ENCODE data around the gene LHX3.

LHX3 gene

GRCh38 chr9:136180586-136180985, 24.3 kb downstream of the LHX3 start:
- H3K4me3 ChIP-seq (ENCODE audit: low read length), result no peak overlapping the region
- H3K9me3 ChIP-seq (ENCODE audit: control insufficient read depth, low read length), result no peaks in the 10 kb centered on the region
- no peak overlapping the region for H3K9ac ChIP-seq (ENCODE audit: low read length)
- H3K4me1 ChIP-seq (ENCODE audit: control insufficient read depth, insufficient read depth, low read length), result peaks cover 4% of the 10 kb centered on the region
- peaks cover 15% of the 10 kb centered on the region for H3K27me3 ChIP-seq (ENCODE audit: control insufficient read depth, insufficient read depth, low read length)
- no peaks in the 10 kb centered on the region for H3K36me3 ChIP-seq (ENCODE audit: control insufficient read depth, insufficient read depth, low read length)

DNA sequence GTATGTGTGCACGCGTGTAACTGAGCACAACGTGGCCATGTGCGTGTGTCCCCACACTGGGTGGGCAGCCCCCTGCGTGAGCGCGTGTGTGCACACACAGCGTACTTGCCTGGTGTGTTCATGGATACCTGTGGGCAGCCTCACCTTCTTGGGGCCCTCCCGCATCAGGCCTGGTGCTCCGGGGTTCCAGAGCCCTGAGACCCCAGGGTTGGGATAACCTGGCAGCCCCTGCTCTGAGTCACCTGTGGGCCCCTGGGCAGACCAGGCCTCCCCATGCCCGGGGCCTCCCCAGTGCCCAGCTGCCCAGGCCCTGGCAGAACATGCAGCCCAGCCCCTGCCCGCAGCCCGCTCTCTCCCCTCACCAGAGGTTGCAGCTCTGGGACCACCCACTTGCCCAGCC, 25.2 kb downstream of the LHX3 start:
- peaks cover 10% of the 10 kb centered on the region for H3K27me3 ChIP-seq (ENCODE audit: control insufficient read depth, insufficient read depth, low read length)
- H3K9ac ChIP-seq (ENCODE audit: low read length), result no peak overlapping the region

GRCh38 chr9:136179101-136179616, 25.8 kb downstream of the LHX3 start:
- Histone ChIP-seq H3K4me3 (ENCODE audit: low read length) (no peak overlapping the region), H3K36me3 (ENCODE audit: control insufficient read depth, insufficient read depth, low read length) (no peaks in the 10 kb centered on the region), H3K9ac (ENCODE audit: low read length) (no peak overlapping the region), H3K4me1 (ENCODE audit: control insufficient read depth, insufficient read depth, low read length) (peaks cover 4% of the 10 kb centered on the region), H3K9me3 (ENCODE audit: control insufficient read depth, low read length) (no peaks in the 10 kb centered on the region), H3K27me3 (ENCODE audit: control insufficient read depth, insufficient read depth, low read length) (peaks cover 7% of the 10 kb centered on the region)

More for the DNA sequence above, 25.2 kb downstream of the LHX3 start:
- no peaks in the 10 kb centered on the region for H3K36me3 ChIP-seq (ENCODE audit: control insufficient read depth, insufficient read depth, low read length)
- no peaks in the 10 kb centered on the region for H3K9me3 ChIP-seq (ENCODE audit: control insufficient read depth, low read length)
- H3K4me1 ChIP-seq (ENCODE audit: control insufficient read depth, insufficient read depth, low read length), result peaks cover 4% of the 10 kb centered on the region
- no peak overlapping the region for H3K4me3 ChIP-seq (ENCODE audit: low read length)

GRCh38 chr9:136178773-136179075, 26.2 kb downstream of the LHX3 start:
- H3K9ac ChIP-seq (ENCODE audit: low read length), result no peak overlapping the region
- H3K4me3 ChIP-seq (ENCODE audit: low read length), result no peak overlapping the region
- no peaks in the 10 kb centered on the region for H3K9me3 ChIP-seq (ENCODE audit: control insufficient read depth, low read length)
- no peaks in the 10 kb centered on the region for H3K36me3 ChIP-seq (ENCODE audit: control insufficient read depth, insufficient read depth, low read length)
- peaks cover 4% of the 10 kb centered on the region for H3K4me1 ChIP-seq (ENCODE audit: control insufficient read depth, insufficient read depth, low read length)
- peaks cover 7% of the 10 kb centered on the region for H3K27me3 ChIP-seq (ENCODE audit: control insufficient read depth, insufficient read depth, low read length)

DNA sequence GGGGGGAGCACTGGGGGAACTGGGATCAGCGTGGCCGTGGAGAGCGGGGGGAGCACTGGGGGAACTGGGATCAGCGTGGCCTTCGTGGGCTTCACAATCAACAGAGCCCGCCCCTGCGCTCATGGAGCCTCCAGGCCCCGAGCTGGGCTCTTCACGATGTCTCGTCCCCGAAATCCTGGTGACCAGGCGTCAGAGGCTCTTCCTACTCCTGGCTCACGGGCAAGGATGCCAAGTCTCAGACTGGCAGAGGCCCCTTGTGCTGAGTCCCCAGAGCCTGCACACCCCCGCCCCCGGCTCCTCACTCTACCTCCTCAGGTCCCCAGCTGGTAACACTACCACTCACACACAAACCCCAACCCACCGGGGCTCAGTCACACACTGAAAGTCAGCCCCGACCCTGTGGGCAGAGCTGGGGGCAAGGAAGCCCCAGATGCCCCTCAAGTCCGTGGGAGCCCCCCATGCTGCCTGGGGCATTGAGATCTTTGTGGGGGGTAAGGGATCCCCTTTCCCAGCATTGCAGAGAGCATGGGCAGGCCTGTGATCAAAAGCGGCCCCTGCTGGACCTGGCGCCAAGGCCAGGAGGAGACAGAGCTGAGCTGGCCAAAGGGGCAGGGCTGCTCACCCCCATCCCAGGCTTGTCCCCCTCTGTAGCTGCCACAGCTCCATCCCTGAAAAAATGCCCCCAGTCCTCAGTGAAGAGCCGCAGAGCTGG, 26.7 kb downstream of the LHX3 start:
- Histone ChIP-seq H3K4me3 (ENCODE audit: low read length) (no peak overlapping the region), H3K9ac (ENCODE audit: low read length) (no peak overlapping the region), H3K36me3 (ENCODE audit: control insufficient read depth, insufficient read depth, low read length) (no peaks in the 10 kb centered on the region), H3K4me1 (ENCODE audit: control insufficient read depth, insufficient read depth, low read length) (peaks cover 4% of the 10 kb centered on the region), H3K9me3 (ENCODE audit: control insufficient read depth, low read length) (no peaks in the 10 kb centered on the region), H3K27me3 (ENCODE audit: control insufficient read depth, insufficient read depth, low read length) (peaks cover 7% of the 10 kb centered on the region)

DNA sequence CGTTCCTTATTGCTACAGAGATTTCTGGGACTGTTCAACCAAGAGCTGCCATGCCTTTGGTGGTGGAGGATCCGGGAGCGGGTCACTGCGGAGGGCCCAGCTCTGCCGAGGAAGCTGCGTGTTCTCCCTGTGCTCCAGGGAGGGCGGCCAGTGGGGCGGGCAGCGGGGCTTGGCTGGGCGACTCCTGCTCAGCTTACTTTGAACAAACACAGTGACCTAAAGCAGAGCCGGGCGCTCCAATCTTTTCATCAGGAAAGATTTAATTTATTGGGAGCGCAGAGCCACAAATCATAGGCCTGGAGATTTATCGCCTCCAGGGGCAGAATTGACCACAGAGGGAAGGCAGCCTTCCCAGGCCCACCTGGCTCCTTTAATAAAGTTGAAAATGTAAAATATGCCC, 27.7 kb downstream of the LHX3 start:
- H3K4me1 ChIP-seq (ENCODE audit: control insufficient read depth, insufficient read depth, low read length), result peaks cover 3% of the 10 kb centered on the region
- H3K27me3 ChIP-seq (ENCODE audit: control insufficient read depth, insufficient read depth, low read length), result peaks cover 7% of the 10 kb centered on the region
- no peaks in the 10 kb centered on the region for H3K9me3 ChIP-seq (ENCODE audit: control insufficient read depth, low read length)
- H3K9ac ChIP-seq (ENCODE audit: low read length), result no peak overlapping the region
- H3K4me3 ChIP-seq (ENCODE audit: low read length), result no peak overlapping the region
- H3K36me3 ChIP-seq (ENCODE audit: control insufficient read depth, insufficient read depth, low read length), result no peaks in the 10 kb centered on the region

GRCh38 chr9:136175616-136176197, 29.2 kb downstream of the LHX3 start:
- H3K36me3 ChIP-seq (ENCODE audit: control insufficient read depth, insufficient read depth, low read length), result no peaks in the 10 kb centered on the region
- no peak overlapping the region for H3K4me3 ChIP-seq (ENCODE audit: low read length)
- no peak overlapping the region for H3K9ac ChIP-seq (ENCODE audit: low read length)
- peaks cover 6% of the 10 kb centered on the region for H3K4me1 ChIP-seq (ENCODE audit: control insufficient read depth, insufficient read depth, low read length)
- H3K9me3 ChIP-seq (ENCODE audit: control insufficient read depth, low read length), result no peaks in the 10 kb centered on the region
- H3K27me3 ChIP-seq (ENCODE audit: control insufficient read depth, insufficient read depth, low read length), result peaks cover 7% of the 10 kb centered on the region

DNA sequence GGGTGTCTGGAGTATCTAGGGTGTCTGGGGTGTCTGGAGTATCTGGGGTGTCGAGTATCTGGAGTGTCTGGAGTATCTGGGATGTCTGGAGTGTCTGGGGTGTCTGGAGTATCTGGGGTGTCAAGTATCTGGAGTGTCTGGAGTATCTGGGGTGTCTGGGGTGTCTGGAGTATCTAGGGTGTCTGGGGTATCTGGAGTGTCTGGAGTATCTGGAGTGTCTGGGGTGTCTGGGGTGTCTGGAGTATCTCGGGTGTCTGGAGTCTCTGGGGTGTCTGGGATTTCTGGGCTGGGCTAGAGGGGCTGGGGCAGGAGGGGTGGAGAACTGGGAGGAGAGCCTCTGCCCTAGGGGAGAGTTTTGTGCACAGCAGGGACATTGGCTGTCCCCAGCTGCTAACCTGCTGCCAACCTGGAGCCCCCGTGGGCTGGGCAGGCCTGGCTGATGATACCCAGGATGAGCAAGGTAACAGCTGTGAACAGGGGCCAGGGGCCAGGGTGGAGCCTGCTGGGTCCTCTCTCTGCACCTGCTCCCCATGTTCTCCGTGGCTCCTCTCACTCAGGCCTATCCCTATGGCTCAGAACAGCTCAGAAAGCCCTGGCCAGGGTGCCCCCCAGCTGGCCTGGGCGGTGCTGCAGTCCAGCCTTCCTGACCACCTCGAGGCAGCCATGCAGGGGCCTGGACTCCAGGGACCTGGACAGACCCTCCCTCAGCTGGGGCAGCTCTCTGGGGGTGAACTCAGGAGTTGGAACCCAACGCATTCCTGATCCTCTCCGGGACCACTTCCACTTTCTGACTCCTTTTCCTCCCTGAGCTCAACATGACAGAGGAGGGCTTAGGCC, 29.9 kb downstream of the LHX3 start:
- Histone ChIP-seq H3K4me3 (ENCODE audit: low read length) (no peak overlapping the region), H3K9me3 (ENCODE audit: control insufficient read depth, low read length) (no peaks in the 10 kb centered on the region), H3K9ac (ENCODE audit: low read length) (no peak overlapping the region), H3K4me1 (ENCODE audit: control insufficient read depth, insufficient read depth, low read length) (peaks cover 6% of the 10 kb centered on the region), H3K36me3 (ENCODE audit: control insufficient read depth, insufficient read depth, low read length) (no peaks in the 10 kb centered on the region), H3K27me3 (ENCODE audit: control insufficient read depth, insufficient read depth, low read length) (peaks cover 8% of the 10 kb centered on the region)

- Histone ChIP-seq H3K9ac (ENCODE audit: low read length) (no peak overlapping the region), H3K4me1 (ENCODE audit: control insufficient read depth, insufficient read depth, low read length) (peaks cover 6% of the 10 kb centered on the region), H3K36me3 (ENCODE audit: control insufficient read depth, insufficient read depth, low read length) (no peaks in the 10 kb centered on the region), H3K4me3 (ENCODE audit: low read length) (no peak overlapping the region), H3K9me3 (ENCODE audit: control insufficient read depth, low read length) (no peaks in the 10 kb centered on the region), H3K27me3 (ENCODE audit: control insufficient read depth, insufficient read depth, low read length) (peaks cover 13% of the 10 kb centered on the region)
Measured at GRCh38 chr9:136173648-136174290, 31.2 kb downstream of the LHX3 start.

DNA sequence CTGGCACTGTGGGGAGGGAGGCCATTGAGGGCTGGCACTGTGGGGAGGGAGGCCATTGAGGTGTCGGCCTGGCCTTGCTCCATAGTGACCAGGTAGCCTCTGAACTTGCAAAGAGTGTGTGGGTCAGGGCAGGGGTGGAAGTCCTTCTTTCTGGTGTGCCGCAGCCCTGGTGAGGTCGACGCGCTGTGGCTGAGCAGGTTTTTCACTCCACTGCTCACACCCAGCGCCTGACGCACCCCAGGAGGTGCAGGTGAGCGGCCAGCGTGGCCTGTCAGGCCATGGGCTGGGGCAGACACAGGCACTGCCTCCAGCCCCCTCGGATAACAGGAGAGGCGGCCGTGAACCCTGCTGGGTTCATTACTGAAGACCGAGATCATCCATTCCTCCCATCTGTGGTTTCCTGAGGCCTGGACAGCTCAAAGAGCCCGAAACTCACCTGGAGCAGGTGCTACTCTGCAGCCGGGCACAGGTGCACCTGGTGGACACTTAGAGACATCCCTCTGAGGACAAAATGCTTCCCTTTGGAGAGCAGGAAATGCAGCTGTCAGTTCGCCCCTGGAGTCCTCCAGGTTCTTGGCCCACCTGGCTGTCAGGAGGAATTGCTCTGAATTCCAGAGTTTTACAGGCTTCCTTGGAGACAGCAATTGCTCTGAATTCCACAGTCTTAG, 32.4 kb downstream of the LHX3 start:
- H3K27me3 ChIP-seq (ENCODE audit: control insufficient read depth, insufficient read depth, low read length), result peaks cover 12% of the 10 kb centered on the region
- no peak overlapping the region for H3K4me3 ChIP-seq (ENCODE audit: low read length)
- no peaks in the 10 kb centered on the region for H3K9me3 ChIP-seq (ENCODE audit: control insufficient read depth, low read length)
- H3K36me3 ChIP-seq (ENCODE audit: control insufficient read depth, insufficient read depth, low read length), result no peaks in the 10 kb centered on the region
- peaks cover 6% of the 10 kb centered on the region for H3K4me1 ChIP-seq (ENCODE audit: control insufficient read depth, insufficient read depth, low read length)
- no peak overlapping the region for H3K9ac ChIP-seq (ENCODE audit: low read length)

DNA sequence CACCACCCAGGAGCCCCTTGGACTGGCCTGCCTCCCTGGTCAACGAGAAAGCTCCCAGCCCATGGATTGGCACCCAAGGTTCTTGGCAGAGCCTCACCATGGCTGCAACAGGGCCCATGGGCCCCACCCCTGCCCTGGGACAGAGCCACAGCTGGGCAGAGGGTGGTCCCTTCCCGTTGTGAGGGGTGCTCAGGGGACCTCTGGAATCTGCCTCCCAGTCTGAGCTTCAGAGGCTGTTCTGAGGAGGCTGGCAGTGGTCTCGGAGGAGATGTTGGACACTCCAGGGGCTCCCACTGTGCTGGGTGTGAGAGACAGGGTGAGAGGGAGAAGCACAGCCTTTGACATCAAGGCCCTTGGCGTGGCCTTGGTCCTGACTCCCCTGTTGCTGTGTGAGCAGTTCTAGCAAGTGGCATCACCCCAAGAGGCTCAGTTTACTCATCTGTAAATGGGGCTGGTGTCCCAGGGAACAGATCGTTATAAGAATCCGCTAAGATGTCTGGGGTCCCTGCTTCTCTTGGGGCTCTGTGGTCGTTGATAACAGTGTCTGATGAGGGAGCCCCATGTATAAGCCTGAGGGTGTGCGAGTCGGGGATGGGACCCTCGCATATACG, 33.0 kb downstream of the LHX3 start:
- no peak overlapping the region for H3K4me3 ChIP-seq (ENCODE audit: low read length)
- H3K9me3 ChIP-seq (ENCODE audit: control insufficient read depth, low read length), result no peaks in the 10 kb centered on the region
- no peaks in the 10 kb centered on the region for H3K36me3 ChIP-seq (ENCODE audit: control insufficient read depth, insufficient read depth, low read length)
- H3K9ac ChIP-seq (ENCODE audit: low read length), result no peak overlapping the region
- peaks cover 6% of the 10 kb centered on the region for H3K4me1 ChIP-seq (ENCODE audit: control insufficient read depth, insufficient read depth, low read length)
- H3K27me3 ChIP-seq (ENCODE audit: control insufficient read depth, insufficient read depth, low read length), result peaks cover 12% of the 10 kb centered on the region
